ENCODE data around the gene APBB1.

The APBB1 gene

DNA sequence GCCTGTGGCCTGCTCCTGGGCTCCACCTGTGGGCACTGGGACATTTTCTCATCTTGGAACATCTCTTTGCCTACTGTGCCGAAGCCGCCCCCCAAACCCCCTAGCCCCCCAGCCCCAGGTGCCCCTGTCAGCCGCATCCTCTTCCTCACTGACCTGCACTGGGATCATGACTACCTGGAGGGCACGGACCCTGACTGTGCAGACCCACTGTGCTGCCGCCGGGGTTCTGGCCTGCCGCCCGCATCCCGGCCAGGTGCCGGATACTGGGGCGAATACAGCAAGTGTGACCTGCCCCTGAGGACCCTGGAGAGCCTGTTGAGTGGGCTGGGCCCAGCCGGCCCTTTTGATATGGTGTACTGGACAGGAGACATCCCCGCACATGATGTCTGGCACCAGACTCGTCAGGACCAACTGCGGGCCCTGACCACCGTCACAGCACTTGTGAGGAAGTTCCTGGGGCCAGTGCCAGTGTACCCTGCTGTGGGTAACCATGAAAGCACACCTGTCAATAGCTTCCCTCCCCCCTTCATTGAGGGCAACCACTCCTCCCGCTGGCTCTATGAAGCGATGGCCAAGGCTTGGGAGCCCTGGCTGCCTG is 27.3 kb downstream of the APBB1 start:
- DNase-seq (ENCODE audit: low read depth), result no peak

DNA sequence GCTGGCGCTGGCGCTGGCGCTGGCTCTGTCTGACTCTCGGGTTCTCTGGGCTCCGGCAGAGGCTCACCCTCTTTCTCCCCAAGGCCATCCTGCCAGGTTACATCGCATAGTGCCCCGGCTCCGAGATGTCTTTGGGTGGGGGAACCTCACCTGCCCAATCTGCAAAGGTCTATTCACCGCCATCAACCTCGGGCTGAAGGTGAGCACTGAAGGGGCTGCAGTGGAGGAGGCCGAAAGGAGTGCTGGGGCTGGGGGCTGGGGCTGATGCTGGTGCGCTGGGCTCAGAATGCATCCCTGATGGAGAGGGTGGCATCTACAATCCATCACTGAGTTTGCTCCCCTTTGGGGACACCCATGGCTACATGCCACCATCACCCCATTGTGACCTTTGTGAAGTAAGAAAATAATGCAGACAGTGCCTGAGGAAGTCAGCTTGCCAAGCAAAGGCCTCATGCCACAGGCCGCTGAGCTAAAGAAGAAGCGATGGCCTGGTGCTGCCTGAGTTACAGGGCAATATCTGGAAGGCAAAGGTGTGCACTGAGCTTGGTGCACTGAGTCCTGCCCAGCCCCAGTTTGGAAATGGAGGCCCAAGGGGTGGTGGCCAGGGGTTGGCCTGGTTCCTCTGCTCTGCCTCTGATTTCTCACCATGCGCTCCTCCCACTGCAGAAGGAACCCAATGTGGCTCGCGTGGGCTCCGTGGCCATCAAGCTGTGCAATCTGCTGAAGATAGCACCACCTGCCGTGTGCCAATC is 28.0 kb downstream of the APBB1 start:
- DNase-seq (ENCODE audit: low read depth), result no peak

DNA sequence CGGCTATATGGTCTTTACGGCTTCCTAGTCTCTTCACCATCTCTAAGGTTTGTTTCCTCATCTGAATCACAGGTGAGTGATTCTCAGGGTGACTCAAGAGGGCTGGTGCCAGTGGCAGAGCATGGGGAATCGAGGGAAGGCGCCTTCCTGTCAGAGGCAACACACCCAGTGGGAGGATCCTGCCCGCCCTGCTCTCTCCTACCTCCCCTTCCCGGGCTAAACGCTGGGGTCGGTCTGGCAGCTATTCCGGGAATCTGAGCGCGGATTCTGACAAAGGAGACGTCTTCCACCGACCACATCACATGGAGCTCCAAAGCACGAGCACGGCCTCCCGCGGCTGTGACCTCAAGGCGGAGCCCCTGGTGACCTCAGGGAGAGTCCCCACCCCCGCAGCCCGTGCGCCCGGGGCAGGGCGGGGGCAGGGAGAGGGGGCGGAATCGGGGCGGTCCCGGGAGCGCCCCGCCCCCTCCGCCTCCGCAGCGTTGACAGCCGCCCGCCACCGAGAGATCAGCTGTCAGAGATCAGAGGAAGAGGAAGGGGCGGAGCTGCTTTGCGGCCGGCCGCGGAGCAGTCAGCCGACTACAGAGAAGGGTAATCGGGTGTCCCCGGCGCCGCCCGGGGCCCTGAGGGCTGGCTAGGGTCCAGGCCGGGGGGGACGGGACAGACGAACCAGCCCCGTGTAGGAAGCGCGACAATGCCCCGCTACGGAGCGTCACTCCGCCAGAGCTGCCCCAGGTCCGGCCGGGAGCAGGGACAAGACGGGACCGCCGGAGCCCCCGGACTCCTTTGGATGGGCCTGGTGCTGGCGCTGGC is 28.8 kb downstream of the APBB1 start, which contains the start of gene SMPD1:
TSS of gene SMPD1 (plus strand) at position 570 of the 813 bp plus-strand sequence. CDS start at position 695, 125 bp downstream.
- DNase-seq (ENCODE audit: low read depth), result peak; percentile 67

DNA sequence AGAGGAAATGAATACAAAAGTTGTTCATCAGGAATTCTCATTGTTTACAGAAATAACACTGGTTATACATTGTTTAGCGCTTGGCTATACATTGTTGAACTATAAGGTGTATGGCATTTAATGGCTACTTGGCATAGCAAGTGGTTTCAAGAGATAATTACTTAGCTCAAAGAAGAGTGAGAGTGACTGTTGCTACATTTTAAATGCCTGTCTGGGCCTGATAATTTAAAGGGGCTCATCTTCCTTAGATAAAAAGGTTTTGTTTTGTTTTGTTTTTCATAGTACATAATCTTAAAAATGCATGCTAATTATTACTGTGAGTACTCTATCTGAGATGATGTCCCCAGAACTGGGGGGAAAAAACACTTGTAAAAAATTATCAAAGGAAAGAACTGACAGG is 30.1 kb downstream of the APBB1 start:
- DNase-seq (ENCODE audit: low read depth), result no peak

DNA sequence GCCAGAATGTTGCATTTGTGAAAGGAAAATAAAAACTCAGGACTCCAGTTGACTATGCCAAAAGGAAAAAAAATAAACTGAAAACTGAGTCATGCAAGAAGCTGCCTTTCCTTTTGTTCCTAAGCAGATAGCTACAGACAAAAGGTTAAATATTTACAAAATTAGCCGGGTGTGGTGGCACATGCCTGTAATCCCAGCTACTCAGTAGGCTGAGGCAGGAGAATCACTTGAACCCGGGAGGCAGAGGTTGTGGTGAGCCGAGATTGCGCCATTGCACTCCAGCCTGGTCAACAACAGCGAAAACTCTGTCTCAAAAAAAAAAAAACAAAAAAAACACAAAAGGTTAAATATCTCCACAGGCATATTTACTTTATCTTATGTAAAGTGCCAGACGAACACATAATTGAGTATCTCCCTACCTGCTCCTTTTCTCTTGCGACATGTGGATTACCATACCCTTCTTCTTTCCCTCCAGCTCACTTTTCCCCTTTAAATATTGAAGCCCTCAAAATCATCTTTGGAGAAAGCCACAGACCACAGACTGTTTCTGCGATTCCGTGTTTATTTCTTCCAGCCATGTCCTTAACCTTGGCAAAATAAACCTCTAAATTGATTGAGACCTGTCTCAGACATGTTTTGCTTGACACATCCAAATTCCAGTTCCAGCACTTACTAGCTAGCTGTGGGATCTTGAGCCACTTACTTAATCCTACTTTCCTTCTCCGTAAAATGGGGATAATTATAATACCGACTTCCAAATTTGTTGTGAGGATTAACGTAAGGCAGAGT is 30.9 kb downstream of the APBB1 start:
- DNase-seq (ENCODE audit: low read depth), result no peak

DNA sequence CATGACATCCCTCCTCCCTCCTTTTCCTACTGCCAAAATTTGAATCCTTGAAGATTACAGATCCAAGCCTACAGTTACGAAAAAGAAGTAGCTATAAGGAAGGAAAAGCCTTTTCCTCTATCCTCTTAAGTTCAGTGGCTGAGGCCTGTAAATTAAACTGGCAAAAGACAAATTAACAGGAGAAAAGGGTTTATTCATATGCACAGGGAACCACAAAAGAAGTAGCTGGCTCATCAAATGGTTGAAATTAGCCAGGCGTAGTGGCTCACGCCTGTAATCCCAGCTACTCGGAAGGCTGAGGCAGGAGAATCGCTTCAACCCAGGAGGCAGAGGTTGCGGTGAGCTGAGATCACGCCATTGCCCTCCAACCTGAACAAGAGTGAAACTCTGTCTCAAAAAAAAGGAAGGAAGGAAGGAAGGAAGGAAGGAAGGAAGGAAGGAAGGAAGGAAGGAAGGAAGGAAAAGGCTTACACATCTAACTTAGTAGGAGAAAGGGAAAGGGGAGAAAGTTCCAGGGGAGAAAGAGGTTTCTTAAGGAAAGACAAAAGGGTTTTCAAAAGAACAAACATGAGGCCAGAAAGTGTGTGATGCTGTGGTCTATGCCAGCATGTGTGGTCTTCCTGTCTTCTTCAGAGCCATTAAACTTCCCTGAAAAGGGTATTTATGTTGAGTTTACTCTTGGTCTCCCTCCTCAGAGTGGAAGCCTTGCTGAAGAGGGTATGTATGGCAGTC is 33.7 kb downstream of the APBB1 start:
- no peak for DNase-seq (ENCODE audit: low read depth)

DNA sequence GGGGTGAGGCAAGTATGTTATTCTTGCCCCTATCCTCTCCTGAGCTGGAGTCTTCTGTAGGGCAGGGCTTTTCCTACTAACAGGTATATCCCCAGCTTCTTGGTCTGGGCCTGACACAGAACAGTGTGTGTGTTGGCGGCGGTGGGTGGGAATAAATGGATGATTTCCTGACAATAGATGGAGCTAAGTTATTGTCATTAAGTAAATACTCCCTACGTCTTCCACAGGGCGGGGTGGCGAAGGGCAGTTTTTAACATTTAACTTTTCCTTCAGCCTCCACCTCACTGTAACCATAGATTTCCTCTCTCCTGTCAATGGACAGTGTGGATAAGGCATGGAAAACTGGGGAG is 40.3 kb downstream of the APBB1 start:
- no peak for DNase-seq (ENCODE audit: low read depth)

DNA sequence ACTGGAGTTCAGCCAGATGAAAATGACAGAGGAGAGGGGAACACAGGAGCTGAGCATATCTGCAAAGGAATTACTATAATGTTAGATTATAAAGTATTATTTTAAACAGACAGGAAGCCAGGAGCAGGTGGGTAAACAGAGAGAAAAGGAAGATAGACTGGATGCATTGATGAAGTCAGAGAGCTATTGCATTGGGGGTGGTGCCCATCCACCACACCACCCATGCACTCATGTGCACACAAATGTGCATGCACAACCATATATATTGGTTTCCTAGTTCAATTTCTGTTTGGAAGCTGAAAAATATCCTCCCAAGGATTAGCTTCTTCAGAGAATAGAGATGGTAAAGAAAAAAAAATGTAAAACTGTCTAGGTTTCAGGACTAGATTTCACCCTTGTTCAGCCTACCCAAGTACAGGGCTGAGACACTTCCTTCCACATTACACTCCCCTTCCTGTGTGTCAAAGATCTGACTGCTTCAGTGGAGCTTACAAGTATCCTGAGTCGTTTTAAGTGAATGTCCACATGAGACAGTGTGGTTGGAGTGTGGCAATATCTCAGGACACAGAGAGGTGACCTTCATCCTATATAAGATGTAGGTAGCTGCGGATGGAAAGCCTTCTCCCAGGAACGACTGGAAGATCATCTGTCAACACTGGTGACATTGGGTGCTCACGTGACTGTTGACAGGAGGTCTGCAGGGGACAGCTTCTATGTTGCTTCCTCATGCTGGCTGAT is 40.8 kb downstream of the APBB1 start:
- no peak for DNase-seq (ENCODE audit: low read depth)

DNA sequence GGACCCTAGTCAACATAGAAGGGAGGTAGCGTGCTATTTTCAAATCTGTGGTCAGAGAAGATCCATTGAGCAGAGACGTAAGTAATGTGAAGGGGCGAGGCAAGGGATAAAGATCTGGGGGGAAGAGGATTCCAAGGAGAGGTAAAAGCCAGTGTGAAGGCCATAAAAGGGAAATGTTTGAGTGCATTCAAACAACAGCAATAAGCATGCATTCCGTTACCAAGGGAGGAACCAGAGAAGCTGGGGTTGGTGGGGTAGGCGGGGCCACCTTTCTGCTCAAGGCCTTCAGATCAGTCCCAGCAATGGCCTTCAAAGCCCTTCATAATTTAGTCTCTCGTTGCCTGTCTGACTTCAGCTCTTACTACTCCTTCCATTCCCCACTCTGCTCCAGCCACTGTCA is 47.1 kb downstream of the APBB1 start:
- DNase-seq (ENCODE audit: low read depth), result no peak

DNA sequence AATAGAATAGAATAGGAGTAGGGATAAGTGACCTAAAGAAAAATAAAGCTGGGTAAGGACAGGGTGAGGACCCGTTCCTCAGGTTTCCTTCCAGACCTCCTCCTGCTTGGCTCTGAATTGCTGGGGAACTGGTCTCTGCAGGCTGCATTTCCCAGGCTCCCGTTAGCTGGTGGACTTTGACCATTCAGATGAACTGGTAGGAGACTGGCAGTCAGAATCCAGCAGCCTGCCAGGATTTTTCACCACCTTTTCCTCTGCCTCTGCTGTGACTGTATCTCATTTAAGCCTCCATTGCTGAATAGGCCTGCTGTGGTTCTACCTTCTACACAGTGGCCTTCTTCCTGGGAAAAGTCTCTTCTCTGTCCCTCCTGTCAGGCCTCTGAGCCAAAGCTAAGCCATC is 53.2 kb downstream of the APBB1 start:
- DNase-seq (ENCODE audit: low read depth), result no peak

DNA sequence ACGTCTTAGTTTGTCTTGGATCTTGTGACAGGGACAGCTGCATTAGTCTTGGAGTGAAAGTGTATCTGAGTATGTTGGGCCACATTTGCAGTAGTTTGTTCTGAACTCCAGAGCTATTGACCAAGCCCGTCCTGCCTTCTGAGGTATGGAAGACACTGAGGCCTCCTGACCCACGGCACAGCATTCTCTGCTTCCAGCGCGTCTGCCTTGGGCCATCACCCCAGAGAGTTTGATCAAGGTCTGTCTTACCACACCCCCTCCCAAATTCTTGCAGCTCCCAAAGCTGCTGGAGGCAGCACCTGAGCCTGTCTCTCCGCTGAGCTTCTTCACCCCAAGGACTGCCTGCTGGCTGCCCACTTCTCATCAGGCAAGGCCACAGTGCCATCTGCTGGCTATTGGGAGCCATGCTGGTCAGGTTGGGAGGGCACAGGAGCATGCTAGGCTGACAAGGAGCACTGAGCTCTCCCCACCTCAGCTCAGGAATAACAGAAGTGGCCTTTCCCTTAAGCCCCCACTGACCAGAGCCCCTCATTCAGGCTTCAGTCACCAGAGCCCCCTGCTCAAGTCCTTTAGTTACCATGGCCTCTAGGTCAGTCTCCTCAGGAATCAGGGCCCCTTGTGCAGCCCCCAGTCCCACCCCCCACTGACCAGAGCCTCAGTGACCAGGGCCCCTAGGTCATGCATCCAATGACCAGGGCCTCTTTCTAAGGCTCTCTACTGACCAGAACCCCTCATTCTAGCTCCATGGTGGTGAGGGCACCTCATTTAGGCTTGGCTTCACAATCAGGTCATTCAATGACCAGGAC is 55.8 kb downstream of the APBB1 start:
- peak; percentile 56 for DNase-seq (ENCODE audit: low read depth)

DNA sequence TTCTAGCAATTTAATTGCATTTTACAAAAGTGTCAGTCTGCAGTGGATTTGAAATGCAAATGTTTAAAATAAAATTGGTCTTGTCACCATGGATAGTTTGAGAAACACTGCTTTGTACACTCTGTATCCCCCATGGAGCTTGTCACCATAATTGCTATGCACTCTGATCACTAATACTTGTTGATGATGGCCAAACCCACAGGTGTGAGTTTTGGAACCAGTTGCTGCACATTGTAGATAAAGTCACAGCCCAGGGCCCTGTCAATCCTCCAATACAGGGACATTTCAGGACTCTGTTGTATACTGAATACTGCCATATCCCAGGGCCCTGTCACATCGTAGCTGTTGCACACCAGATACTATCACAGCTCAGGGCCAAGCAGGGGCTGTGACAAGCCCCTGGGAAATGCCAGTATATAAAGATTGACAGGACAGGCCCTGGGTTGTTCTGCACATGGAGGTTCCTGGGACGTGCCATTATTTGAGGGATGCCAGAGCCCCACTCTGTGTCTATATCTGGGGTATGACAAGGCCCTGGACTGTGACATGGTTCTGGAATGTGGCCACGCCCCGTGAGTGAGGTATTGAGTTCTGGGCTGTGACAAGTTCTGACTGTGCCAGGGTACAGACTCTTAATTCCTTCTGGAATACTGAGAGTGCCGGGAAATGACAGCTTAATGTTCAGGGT is 56.6 kb downstream of the APBB1 start:
- DNase-seq (ENCODE audit: low read depth), result no peak

DNA sequence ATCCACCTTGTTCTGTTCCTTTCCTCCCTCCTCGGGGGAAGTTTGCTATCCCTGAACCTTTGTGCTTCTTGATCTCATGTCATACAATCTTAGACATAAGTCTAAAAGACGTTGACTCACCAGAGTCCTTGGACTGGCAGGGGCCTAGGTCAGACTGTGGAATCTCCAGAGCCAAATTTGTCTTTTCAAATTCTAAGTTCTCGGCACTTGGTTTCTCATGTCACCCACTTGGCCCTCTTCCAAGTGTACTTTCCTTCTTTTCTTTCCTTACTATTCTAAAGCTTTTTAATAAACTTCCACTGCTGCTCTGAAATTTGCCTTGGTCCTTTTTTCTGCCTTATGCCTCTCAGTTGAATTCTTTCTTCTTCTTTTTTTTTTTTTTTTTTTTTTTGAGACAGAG is 58.7 kb downstream of the APBB1 start:
- DNase-seq (ENCODE audit: low read depth), result no peak

DNA sequence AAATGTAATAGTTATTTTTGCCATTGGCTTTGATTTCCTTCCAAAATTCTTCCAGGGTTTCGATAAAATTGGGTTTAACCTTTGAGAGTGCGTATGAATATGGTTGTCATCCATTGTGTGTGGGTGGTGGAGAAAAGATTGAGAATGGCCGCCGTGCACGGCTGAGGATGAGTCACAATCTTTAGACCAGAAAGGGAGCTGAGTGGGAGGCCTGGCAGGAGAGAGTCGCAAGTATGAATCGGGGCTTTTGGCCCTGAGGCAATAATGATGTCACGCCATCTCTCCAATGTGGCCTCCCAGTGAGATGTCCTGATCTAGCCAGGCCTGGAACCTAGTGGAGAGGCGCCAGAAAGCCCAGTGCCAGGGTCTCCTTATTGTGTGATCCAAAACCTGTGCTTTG is 61.7 kb downstream of the APBB1 start:
- peak; percentile 73 for DNase-seq (ENCODE audit: low read depth)

DNA sequence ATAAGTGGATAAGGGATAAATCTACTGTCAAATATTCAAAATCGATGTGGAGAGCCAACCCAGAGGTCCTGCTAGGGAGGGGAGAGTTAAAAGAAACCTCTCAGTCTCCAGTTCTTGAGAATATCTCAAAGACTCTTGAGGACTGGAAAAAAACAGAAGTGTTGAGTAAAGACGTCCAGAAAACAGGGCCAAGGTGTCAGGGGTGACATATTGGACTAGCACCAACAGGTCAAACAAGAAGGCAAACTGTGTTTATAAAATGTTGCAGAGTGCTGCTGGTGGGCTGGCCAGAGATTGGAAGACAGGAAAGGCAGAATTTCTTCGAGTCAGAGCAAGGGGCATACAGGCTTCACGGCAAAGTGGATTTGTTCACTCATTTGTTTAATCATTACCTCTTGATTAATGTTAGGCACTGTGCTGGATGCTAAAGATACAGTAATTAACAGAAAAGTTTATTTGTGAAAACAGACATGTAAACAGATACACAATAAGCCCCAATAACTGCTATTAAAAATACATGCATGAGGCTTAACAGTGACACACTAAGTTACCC is 62.3 kb downstream of the APBB1 start:
- DNase-seq (ENCODE audit: low read depth), result no peak

DNA sequence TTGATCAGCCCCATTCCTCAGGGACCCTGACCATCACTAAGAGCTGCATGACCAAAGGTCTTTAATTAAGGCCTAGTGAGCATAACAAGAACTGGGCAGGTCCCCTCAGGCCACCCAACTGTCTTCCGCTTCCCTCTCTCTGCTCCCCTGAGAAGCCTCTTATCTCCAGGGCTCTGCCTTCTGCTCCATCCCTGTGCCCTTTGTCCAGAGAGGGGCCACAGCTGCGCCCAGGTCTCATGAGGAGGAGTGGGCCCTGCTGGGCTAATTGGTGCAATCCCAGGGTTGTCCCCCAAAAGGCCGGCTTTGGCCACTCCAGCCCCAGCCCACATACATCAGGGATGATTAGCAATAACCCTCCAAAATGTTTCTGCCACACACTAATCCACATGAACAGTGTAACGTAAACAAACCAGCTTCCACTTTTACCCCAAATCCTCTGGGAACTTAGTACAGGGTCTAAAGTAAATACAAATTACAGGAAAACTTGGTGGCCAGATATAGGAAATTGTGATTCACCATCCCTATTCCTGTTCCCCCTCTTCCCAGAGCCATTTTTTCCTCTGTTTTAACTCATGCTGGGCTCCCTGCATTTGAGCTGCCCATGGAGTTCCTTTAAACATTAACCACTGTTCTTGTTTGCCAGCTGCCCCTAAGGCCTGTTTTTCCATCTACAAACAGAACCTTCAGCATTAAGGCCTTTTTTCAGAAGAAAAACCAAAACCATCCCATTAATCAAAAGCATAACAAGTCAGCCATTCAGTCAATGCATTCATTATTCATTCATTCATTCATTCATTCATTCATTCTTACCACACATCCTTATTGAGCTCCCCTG is 64.0 kb downstream of the APBB1 start:
- no peak for DNase-seq (ENCODE audit: low read depth)

DNA sequence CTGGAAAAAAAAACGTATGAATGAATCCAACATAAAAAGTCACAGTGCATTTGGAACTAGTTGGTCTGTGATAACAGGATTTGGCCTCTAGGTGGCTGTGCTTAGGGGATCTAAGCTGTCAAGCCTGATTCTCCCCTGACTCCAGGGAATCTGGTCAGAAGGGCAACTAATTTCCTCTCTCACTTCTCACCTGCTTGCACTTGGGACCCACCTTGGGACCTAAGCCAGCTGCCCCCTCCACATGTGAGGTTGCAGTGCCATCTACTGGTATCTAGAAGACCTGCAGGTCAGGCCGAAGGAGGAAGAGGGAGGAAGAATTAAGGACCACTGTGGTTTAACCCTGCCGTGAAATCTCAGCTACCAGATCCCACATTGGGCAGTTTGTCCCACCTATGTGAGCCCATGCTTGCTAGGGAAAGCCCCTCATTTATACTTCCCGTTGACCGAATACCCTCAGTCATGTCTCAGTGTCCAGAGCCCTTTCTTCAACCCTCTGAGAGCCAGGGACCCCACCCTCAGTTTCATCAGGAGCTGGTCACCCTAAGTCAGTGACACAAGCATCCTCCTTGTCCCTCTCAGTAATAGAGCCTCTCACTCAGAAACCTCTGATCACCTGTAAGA is 65.4 kb downstream of the APBB1 start:
- DNase-seq (ENCODE audit: low read depth), result no peak

Data from GM04504 (cell line).